GM12872 (cell line): Measurements from ENCODE around the gene GTF2A1.

Experiments
- CTCF ChIP-seq: IDR thresholded peaks from 3 replicates; pipeline ENCODE4 v1.5.1; 2011; ENCODE audit warnings: low read depth, mild to moderate bottlenecking, low read length, moderate library complexity; ENCODE audit not compliant: insufficient read depth

GTF2A1 gene

DNA sequence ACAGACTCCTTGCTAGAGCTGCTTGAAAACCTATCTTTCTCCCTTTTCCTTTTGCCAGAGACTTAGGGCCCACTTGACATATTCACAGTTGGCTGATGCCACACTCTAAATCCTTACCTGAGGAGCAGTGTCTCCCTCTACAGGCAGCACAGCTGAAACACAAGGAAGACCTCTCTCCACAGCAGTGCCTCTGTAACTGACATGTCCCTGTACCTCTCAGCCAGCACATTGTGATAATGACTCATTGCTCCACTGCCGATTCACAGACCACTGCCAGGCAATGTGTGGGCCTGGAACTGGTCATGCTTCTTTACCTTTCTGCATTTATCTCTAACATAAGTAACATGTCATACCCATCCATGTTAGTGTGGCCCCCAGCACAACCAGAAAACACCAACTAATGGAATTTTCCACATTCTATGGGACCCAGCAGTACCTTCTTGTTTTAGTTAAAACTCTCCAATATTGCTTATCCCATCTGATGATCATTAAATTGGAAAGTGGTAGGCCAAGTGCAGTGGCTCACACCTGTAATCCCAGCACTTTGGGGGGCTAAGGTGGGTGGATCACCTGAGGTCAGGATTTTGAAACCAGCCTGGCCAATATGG is 56.5 kb downstream of the GTF2A1 start:
- peak; percentile 85 for TF ChIP-seq CTCF

GRCh38 chr14:81162941-81163340 is 57.8 kb downstream of the GTF2A1 start:
- TF ChIP-seq CTCF: no peak

GRCh38 chr14:81161749-81162148 is 59.0 kb downstream of the GTF2A1 start:
- TF ChIP-seq CTCF: no peak

DNA sequence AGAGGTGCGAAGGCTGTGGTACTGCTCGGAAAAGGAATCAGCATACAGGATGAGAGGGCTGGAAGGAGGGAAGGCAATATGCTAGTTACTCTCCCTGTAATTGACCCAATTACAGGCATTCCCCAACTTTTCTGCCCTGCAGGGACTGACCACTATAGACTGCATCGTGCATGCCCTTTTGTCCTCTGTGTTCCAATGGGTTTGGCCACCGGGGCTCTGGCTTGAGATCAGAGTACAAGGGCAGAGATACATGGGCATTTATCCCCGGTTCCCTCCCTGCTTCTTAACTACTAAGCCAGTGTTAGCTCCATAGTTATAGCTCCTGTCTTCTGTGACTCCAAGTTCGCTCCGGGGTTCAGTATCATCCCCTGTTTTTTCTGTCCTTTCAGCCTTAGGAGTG is 59.7 kb downstream of the GTF2A1 start:
- TF ChIP-seq CTCF: no peak

DNA sequence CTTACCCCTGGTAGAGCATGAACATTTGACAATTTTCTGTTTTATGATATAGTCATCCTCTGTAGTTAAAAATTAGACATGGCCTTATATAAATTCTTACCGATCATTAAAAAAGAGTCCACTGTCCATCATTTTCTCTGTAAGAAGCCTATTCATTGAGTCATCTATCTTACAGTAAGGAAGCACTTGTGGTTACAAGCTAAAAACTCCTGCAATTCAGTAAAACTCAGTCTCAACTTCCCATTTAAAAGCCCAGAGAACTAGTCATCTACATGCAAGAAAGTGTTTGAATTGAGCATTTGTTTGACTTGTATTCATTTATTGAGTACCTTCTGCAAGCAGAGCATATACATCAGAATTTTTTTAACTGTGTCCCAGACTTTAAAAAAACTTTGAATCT is 63.3 kb downstream of the GTF2A1 start:
- TF ChIP-seq CTCF: no peak

GRCh38 chr14:81153187-81153586 is 67.6 kb downstream of the GTF2A1 start:
- no peak for TF ChIP-seq CTCF

- TF ChIP-seq CTCF: no peak
These were observed 72.1 kb downstream of the GTF2A1 start for GRCh38 chr14:81148635-81149034.
